GM18868 (cell line): ENCODE results near the gene MAJIN.

Experiments used
- ATAC-seq: cut with Tn5 transposase; IDR thresholded peaks from one replicate; pipeline ENCODE4 v1.9.1; 2021; ENCODE audit warnings: mild to moderate bottlenecking, moderate library complexity; ENCODE audit not compliant: unreplicated experiment

Gene MAJIN

DNA sequence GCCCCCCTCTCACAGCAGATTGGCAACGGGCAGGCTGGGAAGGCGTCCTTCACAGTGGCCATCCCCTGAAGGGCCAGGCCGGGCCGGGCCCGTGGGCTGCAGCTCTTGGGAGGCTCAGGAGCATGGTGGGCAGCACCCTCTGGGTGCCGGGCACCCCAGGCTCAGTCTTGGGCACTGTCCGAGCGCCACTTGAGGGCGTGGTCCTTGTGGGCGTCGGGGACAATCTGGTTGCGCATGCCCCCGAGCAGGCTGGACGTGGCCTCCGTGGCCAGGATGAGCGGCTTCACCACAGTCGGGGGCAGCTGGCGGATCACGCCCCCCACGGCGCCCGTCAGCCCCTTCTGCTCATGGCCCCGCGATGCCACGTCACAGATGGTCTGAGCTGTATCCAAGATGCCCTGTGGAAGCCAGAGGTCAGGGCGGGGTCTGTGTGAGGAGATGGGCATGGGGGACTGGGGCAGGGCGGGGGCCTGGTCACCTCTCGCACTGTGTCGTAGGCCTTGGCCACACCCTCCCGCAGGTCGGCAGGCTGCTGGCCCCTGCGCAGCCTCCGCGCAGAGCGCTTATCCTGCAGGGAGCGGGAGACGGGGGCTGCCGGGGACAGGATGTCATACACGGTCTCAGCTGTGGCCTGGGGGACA is 77.0 kb downstream of the MAJIN start:
- ATAC-seq = no peak

DNA sequence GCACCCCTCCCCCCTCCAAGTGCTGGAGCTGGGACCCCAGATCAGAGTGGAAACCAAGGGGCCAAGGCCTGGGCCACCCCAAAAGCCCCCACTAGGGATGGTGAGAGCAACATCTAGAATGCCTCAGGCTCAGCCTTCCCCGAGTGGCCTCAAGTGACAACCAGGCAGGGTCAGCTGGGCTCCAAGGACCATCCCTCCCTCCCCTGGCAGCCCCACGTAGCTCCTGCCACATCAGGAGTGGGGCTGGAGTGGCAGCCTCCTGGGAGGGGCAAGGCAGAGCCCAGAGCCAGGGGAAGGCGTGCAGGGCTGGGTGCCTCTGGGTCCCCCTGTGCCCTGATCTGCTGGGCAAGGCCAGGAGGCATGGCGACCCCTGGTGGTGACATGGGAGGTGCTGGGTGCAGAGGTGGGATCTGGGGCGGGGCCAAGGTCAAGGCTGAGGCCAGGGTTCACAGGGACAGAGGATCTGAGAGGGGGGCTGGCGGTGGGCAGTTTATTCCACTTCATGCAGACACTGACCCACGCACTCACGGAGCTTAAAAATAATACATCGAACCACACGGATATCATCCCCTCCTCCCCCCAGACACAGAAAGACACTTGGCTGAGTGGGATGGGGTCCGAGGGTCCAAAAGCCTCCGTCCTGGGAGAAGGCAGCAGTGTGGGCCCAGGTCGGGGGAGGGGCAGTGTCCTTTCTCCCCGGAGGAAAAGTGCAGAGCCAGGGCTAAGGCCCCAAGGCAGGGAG is 77.7 kb downstream of the MAJIN start:
- no peak for ATAC-seq

DNA sequence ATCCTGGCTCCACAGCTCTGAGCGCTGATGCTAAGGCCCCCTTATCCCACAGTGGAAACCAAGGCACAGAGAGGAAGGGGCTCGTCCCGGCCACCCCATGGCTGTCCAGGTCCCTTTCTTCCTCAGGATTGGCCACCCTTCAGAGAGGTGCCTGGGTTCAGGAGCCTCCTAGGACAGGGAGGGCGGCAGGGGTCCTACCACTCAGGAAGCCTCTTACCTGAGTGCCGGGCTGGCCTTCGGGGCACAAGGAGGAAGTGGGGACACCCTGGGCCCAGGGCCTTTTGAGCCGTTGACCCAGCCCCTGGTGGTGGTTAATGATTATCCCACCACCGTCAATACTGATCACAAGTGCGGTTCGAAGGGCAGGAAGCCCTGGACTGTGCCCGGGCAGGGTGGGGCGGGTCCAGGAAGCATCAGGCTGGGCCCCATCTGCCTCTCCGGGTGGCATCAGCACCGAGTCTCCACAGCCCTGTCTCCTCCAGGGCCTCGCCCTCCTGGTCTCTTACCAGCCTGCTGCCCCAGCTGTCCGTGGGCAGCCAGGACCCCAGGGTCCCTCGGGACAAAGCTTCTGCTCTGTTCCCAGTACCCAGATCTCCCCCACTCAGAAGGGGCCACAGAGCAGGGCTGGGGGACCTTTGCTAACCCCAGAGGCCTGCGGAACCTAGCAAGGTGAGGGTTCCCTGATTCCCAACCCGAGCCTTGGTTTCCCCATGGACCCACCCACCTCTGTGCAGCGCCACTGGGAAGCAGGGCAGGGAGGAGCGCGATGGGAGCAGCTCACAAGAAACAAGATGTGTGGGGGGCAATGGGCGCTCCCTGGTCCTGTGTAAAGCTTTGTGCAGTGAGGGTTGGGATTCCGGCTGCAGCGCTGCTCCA is 78.5 kb downstream of the MAJIN start:
- ATAC-seq = no peak

DNA sequence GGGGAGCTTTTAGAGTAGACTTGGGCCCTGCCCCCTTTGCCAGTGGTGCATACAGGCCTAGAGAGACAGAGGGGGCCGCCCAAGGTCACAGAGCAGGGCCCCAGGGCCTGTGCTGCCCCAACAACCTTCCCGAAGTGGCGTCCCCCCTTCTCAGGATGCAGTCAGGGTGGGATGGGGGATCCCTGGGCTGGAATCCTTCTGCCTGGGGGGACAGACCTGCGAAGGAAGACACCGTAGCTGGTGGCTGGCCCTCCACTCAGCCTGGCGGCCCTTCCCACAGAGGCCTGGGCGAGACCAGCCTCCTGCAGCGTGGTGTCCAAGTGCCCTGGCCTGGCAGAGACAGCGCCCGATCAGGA is 79.1 kb downstream of the MAJIN start:
- no peak for ATAC-seq

DNA sequence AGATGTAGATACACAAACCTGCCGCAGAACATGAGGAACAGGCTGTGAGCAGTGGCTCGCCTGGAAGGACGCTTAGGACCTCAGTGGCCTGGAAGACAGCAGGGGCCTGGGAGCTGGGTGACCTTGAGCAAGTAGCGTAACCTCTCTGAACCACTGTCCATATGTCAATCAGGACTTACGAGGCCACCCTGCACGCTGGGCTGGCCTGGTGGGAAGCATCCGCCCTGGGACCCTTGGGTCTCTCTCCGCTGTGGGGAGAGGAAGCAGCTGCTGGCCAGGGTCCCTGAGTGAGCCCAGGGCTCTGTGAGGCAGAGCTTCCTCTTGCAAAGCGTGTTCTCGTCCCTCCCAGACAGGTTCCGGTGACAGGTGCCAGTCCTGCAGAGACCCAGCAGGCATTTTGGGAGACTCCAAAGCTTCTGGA is 79.5 kb downstream of the MAJIN start:
- no peak for ATAC-seq

DNA sequence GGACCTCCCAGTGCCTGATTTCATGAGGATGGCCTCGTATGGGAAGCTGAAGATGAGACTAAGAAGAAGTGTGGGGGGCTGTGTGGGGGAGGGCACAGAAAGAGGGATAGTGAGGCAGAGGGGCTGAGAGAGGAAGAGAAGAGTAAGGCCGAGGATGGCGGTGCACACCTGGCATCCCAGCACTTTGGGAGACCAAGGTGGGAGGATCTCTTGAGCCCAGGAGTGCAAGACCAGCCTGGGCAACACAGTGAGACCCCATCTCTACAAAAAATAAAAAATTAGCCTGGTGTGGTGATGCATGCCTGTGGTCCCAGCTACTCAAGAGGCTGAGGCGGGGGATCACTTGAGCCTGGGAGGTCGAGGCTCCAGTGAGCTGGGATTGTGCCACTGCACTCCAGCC is 80.0 kb downstream of the MAJIN start:
- no peak for ATAC-seq

DNA sequence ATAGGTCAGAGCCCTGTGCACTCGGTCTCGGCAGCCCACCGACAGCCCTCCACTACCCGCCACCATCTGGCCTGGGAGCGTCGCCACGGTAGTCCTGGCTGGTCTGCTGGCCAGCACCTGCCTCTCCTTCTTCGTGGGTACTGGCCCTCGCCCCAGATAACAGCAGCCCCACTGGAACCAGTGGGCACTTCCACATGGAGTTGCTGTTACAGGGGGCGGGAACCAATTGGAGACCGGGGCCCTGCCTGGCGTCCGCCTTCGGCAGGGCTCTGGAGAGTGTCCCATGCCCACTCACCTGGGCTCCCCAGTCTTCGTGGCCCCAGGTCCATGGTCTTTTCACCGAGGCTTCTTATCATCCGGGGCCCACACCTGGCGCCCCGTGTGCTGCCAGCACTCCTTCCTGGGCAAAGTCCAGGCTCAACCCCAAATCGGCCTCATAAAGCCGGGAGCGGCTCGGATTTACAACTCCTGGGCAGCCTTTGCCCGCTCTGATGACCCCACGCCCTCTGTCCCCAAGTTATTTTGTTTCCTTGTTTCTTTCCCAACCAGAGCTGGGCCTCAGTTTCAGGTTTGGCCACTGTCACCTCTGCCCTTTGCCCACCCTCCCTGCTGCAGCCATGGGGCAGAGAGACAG is 80.6 kb downstream of the MAJIN start:
- no peak for ATAC-seq

DNA sequence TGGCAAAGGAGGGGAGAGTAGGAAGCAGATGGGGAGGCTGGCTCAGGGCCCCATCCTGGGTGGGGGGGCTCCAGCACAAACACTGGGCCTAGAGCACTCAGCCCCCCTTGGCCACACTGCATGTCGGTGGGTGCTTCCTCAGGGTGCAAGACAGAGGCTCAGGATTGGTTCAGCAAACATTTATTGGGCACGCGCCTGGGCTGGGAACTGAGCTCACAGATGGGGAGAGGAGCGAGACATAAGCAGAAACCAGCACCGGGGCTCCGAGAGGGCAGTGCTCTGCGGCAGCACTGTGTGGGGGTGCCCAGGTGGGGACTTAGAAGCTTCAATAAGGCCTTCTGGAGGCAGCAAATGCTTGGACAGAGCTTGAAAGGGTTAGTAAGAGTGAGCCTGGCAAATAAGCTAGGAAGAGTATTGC is 81.4 kb downstream of the MAJIN start:
- no peak for ATAC-seq

DNA sequence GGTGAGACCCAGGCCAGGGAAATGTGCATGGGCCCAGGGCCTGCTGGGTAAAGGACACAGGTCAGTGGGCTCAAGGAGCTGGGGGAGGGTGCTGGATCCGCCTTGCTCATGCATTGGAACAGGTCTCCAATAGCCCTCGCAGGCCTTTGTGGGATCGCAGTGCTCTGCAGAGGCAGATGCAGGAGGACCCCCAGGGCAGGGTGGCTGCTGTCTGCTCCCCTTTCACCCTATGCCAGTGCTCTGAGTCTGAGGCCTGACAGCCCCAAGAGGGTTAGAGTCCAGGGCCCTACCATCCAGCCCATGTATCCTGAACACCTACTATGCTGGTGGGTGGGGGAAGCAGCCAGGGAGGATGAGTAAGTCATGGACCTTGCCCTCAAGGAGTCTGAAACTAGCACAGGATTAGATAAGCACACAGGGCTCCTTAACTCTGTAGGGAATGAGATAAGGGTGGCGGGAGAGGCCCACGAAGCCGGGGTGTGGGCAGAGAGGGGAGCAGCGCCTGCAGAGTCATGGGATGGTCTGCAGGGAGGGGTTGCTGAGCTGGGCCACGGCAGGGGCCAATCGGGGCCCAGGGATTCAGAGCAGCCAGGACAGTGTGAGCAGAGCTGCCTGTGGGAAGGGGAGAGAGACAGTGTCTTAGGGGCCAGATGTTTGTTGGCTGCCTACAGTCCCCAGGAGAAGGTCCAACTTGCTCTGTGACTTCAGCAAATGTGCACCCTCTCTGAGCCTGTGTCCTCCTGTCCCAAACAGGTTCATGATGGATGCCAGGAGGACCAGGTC is 83.0 kb downstream of the MAJIN start:
- ATAC-seq = no peak

DNA sequence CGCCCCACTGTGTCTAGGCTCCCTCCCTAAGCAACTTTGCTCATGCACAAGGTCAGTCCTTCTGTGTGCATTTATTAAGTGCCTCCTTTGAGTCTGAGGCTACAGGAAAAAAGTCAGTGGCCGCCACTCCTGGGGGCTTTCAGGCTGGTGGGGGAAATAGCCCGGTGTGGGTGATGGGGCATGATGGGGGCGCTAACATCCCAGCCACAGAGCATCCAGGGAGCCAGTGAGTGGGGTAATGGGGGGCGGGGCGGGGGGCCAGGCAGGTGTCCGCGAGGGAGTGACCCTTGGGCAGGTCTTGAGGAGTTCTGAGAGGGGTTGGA is 83.5 kb downstream of the MAJIN start:
- ATAC-seq = no peak
